Left lobe of liver (tissue), 2 donors: ENCODE measurements around the gene GTF2F1. TPM values are rescaled to one million over a fixed set of nuclear protein-coding genes. Genes with fewer than 3 reads are reported as not detected.
"Not testable (repeated sequence)": the region's sequence is repeated elsewhere in the genome, so short reads cannot be mapped to it uniquely, and the experiment has no call there.

Experiments used
- ATAC-seq: fragments of 200-7000 bp; cut with Tn5 transposase; one replicate; pipeline ENCODE4 v1.9.1; 2020; ENCODE audit warnings: mild to moderate bottlenecking, moderate library complexity
- DNase-seq: peaks from one replicate; pipeline ENCODE4 v3.0.0-alpha.2; 2020; ENCODE audit warnings: low spot score
- total RNA-seq: library from RNA; stranded (reverse); gene quantifications from one replicate; pipeline ENCODE4 v1.2.1, GENCODE V29; 2021
- donor health status: DM: no; HTN: no; CAD: no; lungs with moderate emphysema.
- donor health status: DM: no; HTN: yes; CAD: no.

Gene GTF2F1
- total RNA-seq, 1 donor from 2014 or later: 18.7 TPM

DNA sequence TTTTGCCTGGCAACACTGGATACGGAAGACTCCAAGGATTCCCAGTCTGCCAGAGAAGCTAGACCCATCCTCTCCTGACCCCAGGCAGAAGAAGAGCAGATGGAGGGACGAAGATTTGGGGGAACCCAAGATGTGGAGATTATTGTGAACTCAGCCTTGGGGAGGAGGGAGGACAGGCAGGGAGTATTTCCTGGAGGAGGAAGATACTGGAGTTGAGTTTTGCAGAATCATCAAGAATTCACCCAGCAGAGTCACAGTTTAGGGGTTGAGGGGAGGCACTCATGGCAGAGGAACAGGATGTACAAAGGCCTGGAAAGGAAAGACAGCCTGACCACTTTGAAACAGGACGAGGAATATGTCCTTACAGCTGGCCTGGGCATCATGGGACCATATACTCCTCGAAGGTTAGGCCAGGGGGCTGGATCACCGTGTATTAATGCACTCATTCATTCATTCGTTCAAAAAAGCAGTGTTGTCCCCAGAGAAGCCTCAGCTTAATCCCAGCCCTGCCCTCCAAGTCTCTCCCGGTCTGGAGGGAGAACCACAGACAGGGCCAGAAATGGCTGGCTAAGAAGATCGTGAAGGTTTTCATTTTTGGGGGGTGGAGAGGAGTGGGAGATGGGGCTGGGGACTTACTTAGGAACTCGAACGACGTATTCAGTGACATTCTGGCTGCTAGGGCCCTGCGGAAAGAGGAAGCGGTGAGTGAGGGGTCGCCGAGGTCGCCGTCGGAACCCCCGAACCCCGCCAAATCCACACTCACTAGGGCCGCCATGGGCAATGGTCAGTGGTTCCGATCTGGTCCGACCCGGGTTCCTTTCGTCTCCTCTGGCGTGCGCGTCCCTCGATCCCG, 517 bp downstream of the GTF2F1 start:
- ATAC-seq: no peak
- DNase-seq: no peak

DNA sequence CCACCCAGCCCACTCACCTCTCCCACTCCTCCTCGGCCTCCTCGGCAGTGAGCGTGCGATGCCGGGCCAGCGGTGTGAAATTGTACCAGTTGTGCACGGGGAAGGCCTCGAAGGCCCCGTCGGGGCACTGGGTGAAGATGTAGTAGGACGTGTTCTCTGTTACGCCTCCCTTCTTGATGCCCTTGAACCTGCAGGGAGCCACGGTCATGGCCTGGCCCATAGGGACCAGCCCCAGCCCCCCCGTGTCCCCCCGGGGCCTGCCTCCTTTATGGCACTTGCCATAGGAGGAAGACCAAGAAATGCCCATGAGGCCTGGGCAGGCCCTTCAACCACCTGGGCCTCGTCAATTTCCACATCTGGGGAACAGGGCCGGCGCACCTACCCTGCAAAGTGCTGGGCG, 5.6 kb downstream of the GTF2F1 start:
- ATAC-seq (no peak), DNase-seq (no peak)

DNA sequence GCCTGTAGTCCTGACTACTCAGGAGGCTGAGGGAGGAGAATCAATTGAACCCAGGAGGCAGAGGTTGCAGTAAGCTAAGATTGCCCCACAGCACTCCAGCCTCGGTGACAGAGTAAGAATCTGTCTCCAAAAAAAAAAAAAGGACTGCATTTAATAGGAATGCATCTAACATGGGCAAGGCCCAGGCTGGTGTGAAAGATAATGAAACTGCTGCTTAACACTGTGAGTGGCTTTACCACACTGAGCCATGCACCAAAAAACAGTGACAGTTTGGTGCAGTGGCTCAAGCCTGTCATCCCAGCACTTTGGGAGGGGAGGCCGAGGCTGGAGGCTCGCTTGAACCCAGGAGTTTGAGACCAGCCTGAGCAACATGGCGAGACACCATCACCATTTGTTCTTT, 8.6 kb downstream of the GTF2F1 start:
- DNase-seq (no peak), ATAC-seq (no peak)

DNA sequence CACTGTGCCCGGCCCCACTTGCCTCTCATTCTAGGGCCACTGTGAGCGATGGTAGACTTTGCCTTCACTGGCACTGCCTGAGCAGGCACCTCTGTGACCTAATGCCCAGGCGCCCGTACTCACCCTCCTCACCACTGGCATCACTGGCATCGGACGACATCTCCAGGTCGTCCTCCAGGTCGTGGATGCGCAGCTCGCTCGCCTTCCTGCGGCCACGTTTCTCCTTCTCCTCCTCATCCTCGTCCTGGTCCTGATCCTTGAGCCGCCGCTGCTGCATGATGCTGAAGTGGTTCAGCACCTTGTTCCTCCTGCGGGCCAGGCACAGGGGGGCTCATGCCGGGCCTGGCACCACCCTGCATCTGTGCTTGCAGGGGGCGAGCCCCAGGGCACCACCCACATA, 9.8 kb downstream of the GTF2F1 start:
- DNase-seq (no peak), ATAC-seq (no peak)

DNA sequence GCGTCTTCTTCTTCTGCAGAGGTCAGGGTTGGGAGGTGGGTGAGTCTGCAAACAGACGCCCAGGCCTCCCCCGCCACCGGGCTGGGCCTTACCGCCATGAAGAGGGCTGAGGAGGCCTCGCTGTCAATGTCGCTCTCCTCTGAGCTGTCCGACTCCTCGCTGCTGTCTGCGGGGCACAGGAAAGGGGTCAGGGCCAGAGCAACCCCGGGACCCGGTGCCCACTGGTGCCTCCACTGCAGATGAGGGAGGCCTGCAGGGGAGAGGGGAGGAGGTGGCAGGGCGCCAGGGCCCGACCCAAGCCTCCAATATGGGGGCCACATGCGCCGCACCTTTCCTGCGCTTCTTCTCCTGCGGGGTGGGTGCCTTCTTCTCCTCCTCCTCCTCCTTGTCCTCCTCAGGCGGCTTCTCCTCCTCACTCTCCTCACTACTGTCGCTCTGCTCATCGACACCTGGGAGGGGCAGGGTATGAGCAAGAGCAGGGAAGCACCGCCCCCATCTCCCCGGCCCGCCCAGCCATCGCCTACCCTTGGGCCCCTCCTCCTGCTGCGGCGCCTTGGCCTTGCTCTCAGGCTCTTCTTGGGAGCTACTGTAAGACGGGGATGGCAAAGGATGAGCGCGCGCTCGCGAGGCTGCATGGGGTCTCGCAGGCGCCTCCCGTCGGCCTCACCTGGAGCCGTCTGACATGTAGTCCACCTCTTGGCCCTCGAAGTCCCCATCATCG, 11.8 kb downstream of the GTF2F1 start:
- ATAC-seq: no peak
- no peak for DNase-seq

DNA sequence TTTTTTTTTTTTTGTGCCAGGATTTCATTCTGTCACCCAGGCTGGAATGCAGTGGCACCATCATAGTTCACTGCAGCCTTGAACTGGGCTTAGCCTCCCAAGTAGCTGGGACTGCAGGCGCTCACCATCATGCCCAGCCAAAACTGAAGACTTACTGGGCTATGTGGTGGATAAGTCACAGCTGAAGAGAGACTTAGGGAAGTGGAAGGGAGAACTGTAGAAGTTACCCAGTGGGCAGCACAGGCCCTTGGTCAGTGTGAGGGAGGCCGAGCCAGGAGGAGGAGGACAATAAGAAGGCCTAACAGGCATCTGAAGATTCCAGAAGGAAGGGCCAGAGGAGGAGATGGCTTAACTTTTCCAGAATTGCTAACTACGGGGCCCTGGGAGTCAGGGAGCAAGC, 13.2 kb downstream of the GTF2F1 start:
- no peak for ATAC-seq
- DNase-seq: no peak

DNA sequence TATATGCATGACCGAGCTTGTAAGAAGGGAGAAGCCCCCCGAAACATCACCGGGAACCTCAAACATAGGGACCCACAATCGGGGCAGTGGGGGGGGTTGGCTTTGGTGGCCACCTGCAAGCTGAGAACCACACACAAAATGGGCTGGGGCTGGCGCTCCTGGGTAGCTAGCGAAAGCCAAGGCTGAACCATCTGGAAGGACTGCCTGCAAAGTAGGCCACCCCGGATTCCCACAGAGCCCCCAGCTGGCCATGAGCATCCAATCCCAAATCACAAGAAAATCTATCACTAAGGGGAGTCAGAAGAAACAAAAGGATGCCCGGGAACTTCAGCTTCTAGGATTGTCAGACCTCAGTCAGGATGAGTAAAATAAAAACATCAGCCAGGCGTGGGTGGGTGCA, 14.5 kb downstream of the GTF2F1 start:
- ATAC-seq: no peak
- DNase-seq: no peak

DNA sequence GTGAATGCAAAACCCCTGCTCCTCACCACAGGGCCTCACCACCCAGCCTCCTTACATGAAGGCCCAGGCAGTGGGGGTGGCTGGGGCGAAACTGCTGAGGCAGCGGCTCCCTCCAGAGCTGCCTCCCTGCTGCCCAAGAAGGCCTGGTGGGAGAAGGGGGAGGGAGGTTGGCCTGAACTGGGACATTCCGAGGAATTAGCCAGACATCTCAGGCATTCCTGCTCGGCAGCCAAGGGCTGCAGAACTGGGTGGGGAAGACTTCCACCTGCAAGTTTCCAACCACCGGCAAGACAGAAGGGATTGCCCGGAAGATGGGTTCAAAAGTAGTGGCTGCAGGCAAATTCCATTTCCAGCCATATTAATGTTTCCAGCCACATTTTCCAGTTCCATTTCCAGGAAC, 14.9 kb downstream of the GTF2F1 start:
- no peak for DNase-seq
- ATAC-seq: no peak

DNA sequence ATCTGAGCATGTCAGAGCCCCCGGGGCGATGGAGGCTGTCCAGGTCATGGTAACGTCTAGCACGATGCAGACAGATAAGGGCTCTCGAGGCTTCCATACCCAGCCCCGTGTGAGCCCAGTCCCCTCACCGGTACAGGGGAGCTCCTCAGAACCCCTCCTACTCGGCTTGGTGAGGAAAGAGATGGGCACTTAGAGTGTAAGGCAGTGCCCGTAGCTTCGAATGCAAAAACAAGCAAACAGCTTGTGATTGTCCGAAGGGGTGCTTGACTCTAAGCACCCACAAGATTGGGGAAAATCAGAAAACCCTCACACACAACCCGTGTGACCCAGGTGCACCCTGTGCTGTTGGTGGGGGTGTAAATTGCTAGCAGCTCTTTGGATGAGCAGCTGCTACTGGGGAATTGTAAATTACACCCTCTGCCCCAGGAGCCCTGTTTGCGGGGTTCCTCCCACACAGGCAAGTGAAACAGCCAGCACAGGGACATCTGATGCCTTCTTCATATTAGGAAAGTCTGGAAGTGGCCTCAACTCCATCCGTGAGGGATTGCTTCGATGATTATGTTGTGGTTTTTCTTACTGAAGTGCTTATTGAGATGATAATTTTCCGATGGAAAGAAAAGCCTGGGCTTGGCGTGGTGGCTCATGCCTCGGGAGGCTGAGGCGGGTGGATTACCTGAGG, 16.3 kb downstream of the GTF2F1 start:
- ATAC-seq (no peak), DNase-seq (no peak)

DNA sequence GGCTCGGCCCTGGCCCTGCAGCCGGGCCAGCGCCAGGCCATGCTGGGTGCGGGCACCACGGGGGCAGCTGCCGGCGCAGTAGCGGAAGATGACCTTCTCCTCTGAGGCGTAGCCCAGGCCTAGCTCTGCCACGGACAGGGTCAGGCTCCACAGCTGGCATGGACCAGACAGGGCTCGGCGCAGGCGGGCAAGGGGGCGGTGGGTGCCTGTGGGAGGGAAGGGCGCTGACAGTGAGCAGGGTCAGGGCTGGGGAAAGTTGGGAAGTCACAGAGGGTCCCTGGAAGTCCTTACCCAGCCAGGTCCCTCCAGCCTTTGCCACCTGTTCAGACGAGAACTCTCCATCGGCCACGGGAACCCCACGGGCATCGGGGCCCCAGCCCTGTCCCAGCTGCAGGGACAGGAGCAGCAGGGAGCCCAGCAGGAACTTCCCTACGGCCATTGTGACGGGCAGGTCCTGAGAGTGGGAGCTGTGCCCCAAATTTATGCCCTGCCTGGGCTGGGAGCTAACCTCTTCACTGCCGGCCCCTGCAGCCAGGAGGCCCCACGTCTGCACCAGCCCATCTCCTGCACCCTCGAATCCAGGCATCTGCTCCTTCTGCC, 17.5 kb downstream of the GTF2F1 start, which contains the start of gene PSPN:
Gene PSPN, minus strand, starts transcription at position 523 of the 600 bp plus-strand sequence. Its CDS starts 84 bp downstream, at position 439.
- ATAC-seq: no peak
- no peak for DNase-seq

DNA sequence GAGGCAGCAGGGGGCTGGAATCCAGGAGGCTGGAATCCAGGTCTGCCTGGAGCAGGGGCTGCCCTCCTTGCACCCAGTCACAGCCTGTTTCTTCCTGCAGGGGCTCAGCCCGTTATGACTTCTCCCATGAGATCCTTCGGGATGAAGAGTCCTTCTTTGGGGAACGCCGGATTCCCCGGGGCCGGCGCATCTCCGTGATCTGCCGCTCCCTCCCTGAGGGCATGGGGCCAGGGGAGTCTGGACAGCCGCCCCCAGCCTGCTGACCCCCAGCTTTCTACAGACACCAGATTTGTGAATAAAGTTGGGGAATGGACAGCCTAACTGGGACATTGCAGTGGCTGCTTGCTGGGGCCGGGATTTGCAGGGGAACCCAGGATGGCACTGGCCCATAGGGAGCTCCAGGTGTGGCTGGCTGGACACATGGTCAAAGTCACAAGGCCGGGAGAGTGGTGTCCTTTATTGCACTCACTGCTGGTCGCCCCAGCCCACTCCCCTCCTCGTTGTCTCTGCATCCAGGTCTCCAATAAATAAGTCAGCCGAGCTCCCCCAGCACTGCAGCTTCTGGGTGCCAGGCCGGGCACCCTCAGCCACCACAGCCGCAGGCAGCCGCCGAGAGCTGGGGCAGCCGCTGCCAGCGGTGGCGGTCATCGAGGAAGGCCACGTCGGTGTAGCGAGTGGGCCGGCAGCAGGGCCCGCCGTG, 18.1 kb downstream of the GTF2F1 start:
- ATAC-seq (no peak), DNase-seq (no peak)

DNA sequence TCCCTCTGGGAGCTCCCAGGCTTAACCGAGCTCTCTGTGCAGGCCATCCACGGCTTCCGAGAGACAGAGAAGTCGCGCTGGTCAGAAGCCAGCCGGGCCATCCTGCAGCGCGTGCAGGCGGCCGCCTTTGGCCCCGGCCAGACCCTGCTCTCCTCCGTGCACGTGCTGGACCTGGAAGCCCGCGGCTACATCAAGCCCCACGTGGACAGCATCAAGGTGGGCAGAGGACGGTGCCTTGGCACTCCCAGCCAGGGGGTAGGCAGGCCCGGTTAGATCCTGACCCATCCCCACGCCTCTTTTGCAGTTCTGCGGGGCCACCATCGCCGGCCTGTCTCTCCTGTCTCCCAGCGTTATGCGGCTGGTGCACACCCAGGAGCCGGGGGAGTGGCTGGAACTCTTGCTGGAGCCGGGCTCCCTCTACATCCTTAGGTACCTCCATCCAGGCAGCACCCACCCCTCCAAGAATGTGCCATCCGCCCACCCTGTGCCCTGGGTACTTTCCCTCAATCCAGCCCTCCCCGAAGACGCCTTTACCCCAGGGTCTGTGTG, 18.7 kb downstream of the GTF2F1 start:
- no peak for DNase-seq
- no peak for ATAC-seq

DNA sequence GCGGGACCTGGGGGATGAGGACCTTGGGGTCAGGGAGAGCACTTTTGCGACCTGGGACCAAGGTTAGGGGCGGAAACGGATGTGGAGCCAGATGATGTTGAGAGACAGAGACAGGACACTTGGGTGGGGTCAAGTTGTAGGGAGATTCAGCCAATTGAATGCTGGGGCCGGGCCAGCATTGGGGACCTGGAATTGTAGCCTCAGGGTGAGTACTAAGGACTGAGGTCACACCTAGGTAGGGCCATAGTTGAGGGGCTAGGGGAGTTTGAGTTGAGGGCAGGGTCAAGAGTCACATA, 19.2 kb downstream of the GTF2F1 start:
- no peak for ATAC-seq

DNA sequence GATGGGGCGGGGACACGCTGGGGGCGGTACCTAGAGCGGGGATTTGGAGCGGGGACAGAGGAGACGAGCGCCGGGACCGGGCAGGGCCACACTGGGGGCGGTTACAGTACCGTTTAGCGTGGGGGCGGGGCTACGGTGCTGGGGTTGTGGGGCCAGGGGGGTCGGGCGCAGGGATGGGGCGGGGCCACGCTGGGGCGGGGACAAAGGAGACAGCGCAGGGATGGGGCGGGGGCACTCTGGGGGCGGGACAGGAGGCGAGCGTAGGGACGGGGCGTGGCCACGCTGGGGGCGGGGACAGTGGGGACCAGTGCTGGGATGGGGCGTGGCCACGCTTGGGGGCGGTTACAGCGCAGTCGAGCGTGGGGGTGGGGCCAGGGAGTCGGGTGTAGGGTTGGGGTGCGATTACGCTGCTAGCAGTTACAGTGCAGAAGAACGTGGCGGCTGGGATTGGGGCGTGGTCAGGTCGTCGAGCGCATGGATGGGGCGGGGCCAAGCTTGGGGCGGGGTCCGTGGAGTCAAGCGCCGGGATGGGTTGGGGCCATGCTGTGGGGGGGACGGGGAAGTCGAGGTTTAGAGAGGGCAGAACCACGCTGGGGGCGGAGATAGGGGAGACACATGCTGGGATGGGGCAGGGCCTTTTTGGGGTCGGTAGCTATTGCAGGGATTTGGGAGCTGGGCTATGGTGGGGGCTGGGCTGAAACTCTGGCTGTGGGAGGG, 19.7 kb downstream of the GTF2F1 start:
- ATAC-seq (peak; percentile 79), DNase-seq (peak; percentile 98)

More for the DNA sequence above, 19.2 kb downstream of the GTF2F1 start:
- DNase-seq: no peak

DNA sequence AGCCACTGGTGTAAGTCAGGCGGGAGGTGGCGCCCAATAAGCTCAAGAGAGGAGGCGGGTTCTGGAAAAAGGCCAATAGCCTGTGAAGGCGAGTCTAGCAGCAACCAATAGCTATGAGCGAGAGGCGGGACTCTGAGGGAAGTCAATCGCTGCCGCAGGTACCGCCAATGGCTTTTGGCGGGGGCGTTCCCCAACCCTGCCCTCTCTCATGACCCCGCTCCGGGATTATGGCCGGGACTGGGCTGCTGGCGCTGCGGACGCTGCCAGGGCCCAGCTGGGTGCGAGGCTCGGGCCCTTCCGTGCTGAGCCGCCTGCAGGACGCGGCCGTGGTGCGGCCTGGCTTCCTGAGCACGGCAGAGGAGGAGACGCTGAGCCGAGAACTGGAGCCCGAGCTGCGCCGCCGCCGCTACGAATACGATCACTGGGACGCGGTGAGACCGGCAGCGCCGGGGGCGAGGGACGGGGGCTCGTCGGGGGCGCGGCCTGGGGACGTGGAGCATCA, 20.3 kb downstream of the GTF2F1 start, which contains the start of gene ALKBH7:
Gene ALKBH7, plus strand, starts transcription at position 201 of the 502 bp plus-strand sequence. Its CDS starts 27 bp downstream, at position 228.
- ATAC-seq (peak; percentile 81), DNase-seq (no peak)

DNA sequence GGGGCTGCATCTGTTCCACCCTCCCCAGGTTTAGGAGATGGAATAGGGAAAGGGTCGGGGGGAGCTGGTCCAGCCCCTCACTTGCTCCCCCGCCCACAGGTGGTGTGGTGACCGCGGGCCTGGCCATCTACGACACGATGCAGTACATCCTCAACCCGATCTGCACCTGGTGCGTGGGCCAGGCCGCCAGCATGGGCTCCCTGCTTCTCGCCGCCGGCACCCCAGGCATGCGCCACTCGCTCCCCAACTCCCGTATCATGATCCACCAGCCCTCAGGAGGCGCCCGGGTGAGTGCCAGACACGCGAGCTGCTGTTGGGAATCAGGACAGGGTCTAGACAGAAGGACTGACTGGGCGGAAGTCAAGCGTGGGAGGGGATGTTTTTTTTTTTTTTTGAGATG, 28.6 kb downstream of the GTF2F1 start:
- no peak for ATAC-seq
- no peak for DNase-seq

DNA sequence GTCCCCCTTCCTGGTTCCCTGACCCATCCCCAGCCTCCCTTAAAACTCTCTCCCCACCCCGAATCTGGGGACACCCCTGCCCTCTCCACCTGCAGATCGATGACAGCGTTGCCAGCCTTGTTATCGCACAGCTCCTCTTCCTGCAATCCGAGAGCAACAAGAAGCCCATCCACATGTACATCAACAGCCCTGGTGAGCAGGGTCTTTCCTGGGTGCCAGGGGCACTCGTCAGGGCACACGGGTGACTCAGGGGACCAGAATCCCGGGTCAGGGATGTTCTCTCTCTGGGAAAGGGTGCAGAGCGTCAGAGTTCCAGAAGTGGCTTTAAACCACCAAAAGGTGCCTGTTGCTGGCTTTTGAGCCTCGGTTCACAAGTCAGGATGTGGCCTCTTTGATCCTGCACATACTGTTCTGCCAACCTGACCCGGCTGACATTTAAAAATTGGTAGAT, 30.6 kb downstream of the GTF2F1 start:
- peak; percentile 23 for ATAC-seq

DNA sequence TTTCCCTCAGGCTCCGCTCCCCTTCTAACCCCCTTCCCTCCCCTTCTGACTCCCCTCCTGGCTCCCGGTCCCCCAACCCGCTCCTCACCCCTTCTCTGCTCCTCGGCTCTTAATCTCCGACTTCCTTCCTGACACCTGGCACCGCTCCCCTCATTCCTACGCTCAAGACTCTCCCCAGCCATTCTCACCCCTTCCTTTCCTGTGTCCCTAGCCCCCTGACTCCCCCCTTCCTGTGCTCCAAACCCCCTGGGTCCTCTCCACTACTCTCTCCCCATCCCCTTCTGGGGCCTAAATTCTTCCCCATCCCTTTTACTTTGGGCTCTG, 31.0 kb downstream of the GTF2F1 start:
- DNase-seq: peak; percentile 53
- peak; percentile 28 for ATAC-seq

More for the DNA sequence above, 30.6 kb downstream of the GTF2F1 start:
- DNase-seq: no peak

DNA sequence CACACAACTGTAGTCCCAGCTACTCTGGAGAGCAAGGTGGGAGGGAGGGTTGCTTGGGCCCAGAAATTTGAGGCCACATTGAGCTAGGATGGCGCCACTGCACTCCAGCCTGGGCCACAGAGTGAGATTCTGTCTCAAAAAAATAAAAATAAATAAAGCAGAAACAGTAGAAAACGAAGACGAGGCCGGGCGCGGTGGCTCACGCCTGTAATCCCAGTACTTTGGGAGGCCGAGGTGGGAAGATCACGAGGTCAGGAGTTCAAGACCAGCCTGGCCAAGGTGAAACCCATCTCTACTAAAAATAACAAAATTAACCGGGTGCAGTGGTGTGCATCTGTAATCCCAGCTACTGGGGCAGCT, 32.1 kb downstream of the GTF2F1 start:
- not testable (repeated sequence) for ATAC-seq, DNase-seq
